Activated T-cell treated with anti-CD3 and anti-CD28 coated beads, Interleukin-2, amount 50 U/mL, for 24 hours (primary cell): ENCODE results near the gene NPIPA2.
"Not testable (repeated sequence)": the region's sequence is repeated elsewhere in the genome, so short reads cannot be mapped to it uniquely, and the experiment has no call there.

Source experiments
- DNase-seq: peaks from one replicate; pipeline ENCODE4 v3.0.0-alpha.2; 2020
- H3K27ac Mint-ChIP-seq: 2 replicates; pipeline ENCODE4 v1.8.0; 2020; ENCODE audit warnings: mild to moderate bottlenecking, mixed read lengths
- H3K27me3 Mint-ChIP-seq: 2 replicates; pipeline ENCODE4 v1.8.0; 2020; ENCODE audit warnings: mixed read lengths
- H3K36me3 Mint-ChIP-seq: 2 replicates; pipeline ENCODE4 v1.8.0; 2020; ENCODE audit warnings: low read depth, mixed read lengths
- H3K4me1 Mint-ChIP-seq: 2 replicates; pipeline ENCODE4 v1.8.0; 2020; ENCODE audit warnings: low read depth, mixed read lengths
- H3K4me3 Mint-ChIP-seq: 2 replicates; pipeline ENCODE4 v1.8.0; 2020; ENCODE audit warnings: mild to moderate bottlenecking, moderate library complexity, mixed read lengths
- H3K9me3 Mint-ChIP-seq: 2 replicates; pipeline ENCODE4 v1.8.0; 2020; ENCODE audit warnings: mixed read lengths

Gene NPIPA2

DNA sequence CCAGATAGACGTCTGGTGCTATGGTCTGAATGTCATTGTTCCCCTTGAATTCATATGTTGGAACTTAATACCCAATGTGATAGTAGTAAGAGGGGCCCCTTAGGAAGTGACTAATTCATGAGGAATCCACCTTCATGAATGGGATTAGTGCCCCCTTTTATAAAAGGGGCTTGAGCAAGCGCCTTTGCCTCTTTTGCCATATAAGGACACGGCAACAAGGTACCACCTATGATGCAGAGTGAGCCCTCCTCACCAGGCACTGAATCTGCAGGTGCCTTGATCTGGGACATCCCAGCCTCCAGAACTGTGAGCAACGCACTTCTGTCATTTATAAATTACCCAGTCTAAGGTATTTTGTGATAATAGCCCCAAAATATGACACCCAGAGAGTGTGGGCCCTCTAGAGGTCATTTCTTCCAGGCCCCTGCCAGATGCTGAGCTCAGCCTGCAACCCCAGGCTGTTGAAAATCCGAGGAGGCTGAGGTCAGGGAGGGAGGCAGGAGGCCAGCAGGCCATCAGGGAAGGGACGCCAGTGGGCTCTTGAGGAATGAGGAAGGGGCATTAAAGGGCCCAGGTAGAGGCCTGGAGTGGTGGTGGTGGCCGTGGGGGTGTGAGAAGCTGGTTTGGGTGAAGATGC lies 48.1 kb downstream of the NPIPA2 start:
- not testable (repeated sequence) for DNase-seq, H3K4me1 Mint-ChIP-seq, H3K9me3 Mint-ChIP-seq, H3K4me3 Mint-ChIP-seq, H3K27me3 Mint-ChIP-seq, H3K36me3 Mint-ChIP-seq, H3K27ac Mint-ChIP-seq

- H3K27ac Mint-ChIP-seq, H3K36me3 Mint-ChIP-seq, H3K9me3 Mint-ChIP-seq, H3K4me1 Mint-ChIP-seq, H3K27me3 Mint-ChIP-seq, H3K4me3 Mint-ChIP-seq, DNase-seq: not testable (repeated sequence)
Observed at GRCh38 chr16:14792914-14793313, 50.6 kb downstream of the NPIPA2 start.

DNA sequence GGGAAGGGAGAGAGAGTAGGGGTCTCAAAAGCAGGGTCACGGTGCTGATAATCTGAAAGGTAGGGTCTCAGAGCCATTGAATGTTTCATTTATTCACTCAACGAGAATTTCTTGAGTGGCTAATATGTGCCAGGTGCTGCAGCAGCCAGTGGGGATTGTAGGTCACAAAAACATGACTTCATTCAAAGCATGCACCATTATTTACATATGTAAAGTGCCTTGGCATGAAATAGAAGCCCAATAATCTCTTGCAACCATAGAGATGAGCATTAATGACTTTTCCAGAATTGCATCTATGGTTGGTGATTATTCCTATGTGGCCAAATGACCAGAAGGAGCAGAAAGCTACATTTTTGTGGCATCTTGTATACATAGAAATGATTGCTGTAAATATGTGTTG lies 55.2 kb downstream of the NPIPA2 start:
- H3K27ac Mint-ChIP-seq, result not testable (repeated sequence)

DNA sequence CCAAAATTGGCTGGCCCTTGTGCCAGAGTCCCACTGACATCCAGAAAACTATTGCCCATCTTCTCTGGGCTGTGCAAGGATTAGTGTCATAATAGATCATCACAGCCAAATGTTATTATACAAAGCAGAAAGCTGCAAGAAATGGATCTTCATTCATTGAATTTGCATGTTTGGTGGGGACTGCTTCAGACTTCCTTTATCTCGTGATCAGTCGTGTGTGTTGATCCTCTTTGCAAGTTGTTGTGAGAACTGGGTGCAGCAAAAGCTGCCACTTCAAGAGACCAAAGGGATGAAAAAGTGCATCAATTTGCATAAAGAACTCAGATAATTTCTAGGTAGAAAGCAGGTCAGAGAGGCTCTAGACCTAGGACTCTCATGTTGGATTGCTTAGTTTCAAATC lies 61.2 kb downstream of the NPIPA2 start:
- H3K27me3 Mint-ChIP-seq, H3K36me3 Mint-ChIP-seq, DNase-seq, H3K4me3 Mint-ChIP-seq, H3K4me1 Mint-ChIP-seq, H3K9me3 Mint-ChIP-seq, H3K27ac Mint-ChIP-seq: not testable (repeated sequence)

More for the DNA sequence above, 55.2 kb downstream of the NPIPA2 start:
- H3K27me3 Mint-ChIP-seq, H3K36me3 Mint-ChIP-seq, DNase-seq, H3K4me3 Mint-ChIP-seq, H3K9me3 Mint-ChIP-seq, H3K4me1 Mint-ChIP-seq: not testable (repeated sequence)

GRCh38 chr16:14807184-14807678 lies 64.9 kb downstream of the NPIPA2 start:
- H3K27me3 Mint-ChIP-seq, DNase-seq, H3K4me1 Mint-ChIP-seq, H3K9me3 Mint-ChIP-seq, H3K27ac Mint-ChIP-seq, H3K36me3 Mint-ChIP-seq, H3K4me3 Mint-ChIP-seq: not testable (repeated sequence)

GRCh38 chr16:14813890-14814289 lies 71.6 kb downstream of the NPIPA2 start:
- not testable (repeated sequence) for H3K36me3 Mint-ChIP-seq, H3K27ac Mint-ChIP-seq, H3K4me1 Mint-ChIP-seq, H3K27me3 Mint-ChIP-seq, DNase-seq, H3K9me3 Mint-ChIP-seq, H3K4me3 Mint-ChIP-seq
